T47D (cell line): Measurements from ENCODE around the gene ASCL5.

Experiments
- DNase-seq, 2 experiments: peaks; one replicate each; pipeline versions ENCODE4 v3.0.0 to v3.0.0-alpha.2; 2011 to 2012; ENCODE audit warnings: low read depth in 1 of 2, low spot score in 1 of 2
- JUND ChIP-seq: IDR thresholded peaks from 2 replicates; pipeline ENCODE4 v1.6.1; 2012; ENCODE audit warnings: low read depth
- in situ Hi-C: cut with HindIII; loops from 2 replicates; pipeline ENCODE4 v1.10.0; 2016; ENCODE audit warnings: low sequenced_read_pairs, low pct_unique_long_range_greater_than_20kb

Gene ASCL5

GRCh38 chr1:201072922-201073321 lies 54.1 kb downstream of the ASCL5 start:
- TF ChIP-seq JUND, result no peak
- in situ Hi-C loops, result no loop called here
- no peak for DNase-seq

- DNase-seq, result no peak
- in situ Hi-C loops, result no loop called here
- TF ChIP-seq JUND, result no peak
Observed at GRCh38 chr1:201072149-201072548, 54.8 kb downstream of the ASCL5 start.

GRCh38 chr1:201069636-201070035 lies 57.3 kb downstream of the ASCL5 start:
- no peak for DNase-seq
- in situ Hi-C loops, result no loop called here
- no peak for TF ChIP-seq JUND

GRCh38 chr1:201068976-201069375 lies 58.0 kb downstream of the ASCL5 start:
- no peak for DNase-seq
- no peak for TF ChIP-seq JUND
- in situ Hi-C loops, result no loop called here

- in situ Hi-C loops, result no loop called here
- no peak for TF ChIP-seq JUND
- DNase-seq, result no peak
Observed at GRCh38 chr1:201066986-201067385, 60.0 kb downstream of the ASCL5 start.

- TF ChIP-seq JUND, result no peak
- in situ Hi-C loops, result no loop called here
- no peak for DNase-seq
Observed at GRCh38 chr1:201065686-201066085, 61.3 kb downstream of the ASCL5 start.

- no peak for TF ChIP-seq JUND
- DNase-seq, result no peak
- in situ Hi-C loops, result no loop called here
Observed at GRCh38 chr1:201064806-201065205, 62.2 kb downstream of the ASCL5 start.
